GM19238 (cell line): ENCODE results near the gene ITPK1.
A peak's percentile ranks its signal among the peaks of the same experiment; 100 is the strongest.
"Not testable (repeated sequence)": the region's sequence is repeated elsewhere in the genome, so short reads cannot be mapped to it uniquely, and the experiment has no call there.

Experiments used
- DNase-seq: peaks from one replicate; pipeline ENCODE4 v3.0.0; 2011; ENCODE audit warnings: low spot score; ENCODE audit not compliant: insufficient read length

The ITPK1 gene

DNA sequence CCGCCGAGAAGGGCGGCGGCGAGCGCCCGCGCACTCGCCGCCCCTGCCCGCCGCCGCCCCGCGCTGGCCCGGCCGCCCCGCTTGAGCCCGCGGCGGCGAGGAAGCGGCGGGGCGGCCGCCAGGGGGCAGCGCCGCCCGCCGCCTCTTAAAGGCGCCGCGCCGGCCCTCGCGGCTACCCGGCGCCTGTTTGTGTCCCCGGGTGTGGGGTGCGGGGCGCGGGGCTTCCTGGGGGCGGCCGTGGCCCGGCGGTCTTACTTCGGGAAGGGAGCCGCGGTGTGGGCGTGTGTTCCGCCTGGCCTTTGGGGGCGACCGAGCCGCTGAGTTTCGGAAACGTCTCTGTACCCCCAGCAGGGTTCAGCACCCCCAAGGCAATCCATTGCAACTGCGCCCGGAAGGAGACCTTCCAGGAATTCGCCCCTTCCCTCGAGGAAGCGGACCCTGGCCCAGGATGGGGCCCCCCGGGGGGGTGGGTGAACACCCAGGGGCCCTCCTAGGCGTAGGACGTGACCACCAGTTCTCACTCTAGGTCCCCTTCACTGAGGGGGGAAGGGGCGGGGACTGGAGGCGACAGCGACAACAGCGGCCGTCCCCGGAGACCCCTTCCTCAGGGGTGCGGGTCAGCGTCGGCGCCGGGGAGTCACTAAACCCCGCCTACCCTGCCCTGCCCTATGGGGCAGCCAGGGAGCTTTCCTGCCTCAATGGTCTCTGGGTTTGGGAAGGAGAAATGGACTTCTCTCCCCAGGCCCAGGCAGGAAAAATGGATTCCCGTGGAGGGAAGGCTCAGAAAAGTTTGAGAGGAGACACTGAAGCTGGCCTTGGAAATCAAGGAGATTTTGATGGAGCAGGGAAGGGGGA is at the start of gene ITPK1:
Gene ITPK1 (minus strand): TSS at position 105 of the 855 bp plus-strand sequence. CDS start 762 bp downstream, outside the sequence.
- DNase-seq, result peak; percentile 83

DNA sequence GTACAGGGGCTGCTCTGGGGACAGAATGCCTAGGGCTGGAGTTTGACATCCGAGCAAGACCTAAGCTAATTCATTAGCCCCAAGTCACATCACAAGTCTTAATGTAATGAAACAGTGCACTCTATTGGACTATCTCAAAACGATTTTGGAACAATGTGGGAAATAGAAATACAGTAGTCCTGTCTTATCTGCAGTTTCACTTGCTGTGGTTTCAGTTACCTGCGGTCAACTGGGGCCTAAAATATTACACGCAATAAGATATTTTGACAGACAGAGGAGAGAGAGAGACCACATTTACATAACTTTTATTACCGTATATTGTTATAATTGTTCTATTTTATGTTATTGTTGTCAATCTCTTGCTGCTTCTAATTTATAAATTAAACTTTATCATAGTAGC is 47.8 kb upstream of the ITPK1 start:
- no peak for DNase-seq

DNA sequence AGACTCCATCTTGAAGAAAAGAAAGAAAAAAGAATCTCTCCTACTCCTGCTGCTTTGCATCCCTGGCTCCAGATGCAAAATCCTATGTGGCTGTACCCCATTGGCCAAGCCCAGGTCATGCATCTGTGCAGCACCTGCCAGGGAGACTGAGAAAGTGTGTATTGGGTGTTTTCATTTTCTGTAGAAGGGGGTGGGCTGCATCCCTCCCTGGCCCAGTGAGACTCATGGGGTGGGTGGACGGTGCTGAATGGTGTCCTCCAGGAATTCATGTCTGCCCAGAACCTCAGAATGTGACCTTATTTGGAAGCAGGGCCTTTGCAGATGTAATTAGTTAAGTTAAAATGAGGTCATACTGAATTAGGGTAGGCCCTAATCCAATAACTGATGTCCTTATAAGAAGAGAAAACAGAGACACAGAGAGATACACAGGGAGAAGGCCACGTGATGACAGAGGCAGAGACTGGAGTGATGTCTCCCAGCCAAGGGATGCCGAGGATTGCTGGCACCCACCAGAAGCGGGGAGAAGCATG is 45.8 kb upstream of the ITPK1 start:
- DNase-seq, result no peak

DNA sequence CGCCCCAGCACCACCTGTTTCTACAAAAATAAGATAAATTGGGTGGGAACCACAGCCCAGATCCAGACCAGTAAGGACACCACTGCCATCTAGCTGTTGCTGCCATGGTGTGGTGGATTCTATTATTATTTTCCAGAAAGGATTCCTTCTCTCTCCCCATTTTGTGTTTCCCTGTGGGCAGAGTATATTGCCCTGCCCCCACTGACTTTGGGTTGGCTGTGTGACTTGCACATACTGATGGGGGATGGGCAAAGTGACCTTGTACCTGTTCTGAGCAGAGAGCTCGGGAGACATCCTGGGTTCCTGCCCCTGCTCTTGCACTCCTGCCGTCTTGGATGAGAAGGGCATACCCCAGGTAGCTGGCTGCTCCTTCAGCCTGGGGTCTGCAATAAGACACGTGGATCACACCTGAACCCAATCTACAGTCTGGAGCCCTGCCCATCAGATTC is 44.7 kb upstream of the ITPK1 start:
- no peak for DNase-seq

DNA sequence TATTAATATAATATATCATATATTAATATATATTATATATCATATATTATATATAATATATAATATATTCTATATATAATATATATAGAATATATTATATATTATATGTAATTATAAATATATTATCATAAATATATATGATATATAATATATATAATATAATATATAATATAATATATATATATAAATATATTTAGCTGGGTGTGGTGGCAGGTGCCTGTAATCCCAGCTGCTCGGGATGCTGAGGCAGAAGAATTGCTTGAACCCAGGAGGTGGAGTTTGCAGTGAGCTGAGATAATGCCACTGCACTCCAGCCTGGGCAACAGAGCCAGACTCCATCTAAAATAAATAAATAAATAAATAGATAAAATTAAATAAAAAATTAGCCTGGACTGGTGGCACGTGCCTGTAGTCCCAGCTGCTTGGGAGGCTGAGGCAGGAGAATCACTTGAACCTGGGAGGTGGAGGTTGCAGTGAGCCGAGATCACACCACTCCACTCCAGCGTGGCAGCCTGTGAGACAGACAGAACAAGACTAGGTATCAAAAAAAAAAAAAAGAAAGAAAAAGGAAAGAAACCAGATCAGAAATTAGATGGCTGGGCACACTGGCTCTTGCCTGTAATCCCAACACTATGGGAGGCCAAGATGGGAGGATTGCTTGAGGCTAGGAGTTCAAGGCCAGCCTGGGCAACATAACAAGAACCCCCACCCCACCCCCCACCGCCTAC is 44.1 kb upstream of the ITPK1 start:
- DNase-seq, result not testable (repeated sequence)

DNA sequence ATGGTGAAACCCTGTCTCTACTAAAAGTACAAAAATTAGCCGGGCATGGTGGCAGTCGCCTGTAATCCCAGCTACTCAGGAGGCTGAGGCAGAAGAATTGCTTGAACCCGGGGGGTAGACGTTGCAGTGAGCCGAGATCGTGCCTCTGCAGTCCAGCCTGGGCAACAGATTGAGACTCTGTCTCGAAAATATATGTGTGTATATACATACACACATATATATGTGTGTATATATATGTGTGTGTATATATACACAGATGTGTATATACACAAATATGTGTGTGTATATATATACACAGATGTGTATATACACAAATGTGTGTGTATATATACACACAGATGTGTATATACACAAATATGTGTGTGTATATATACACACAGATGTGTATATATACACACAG is 42.6 kb upstream of the ITPK1 start:
- DNase-seq, result not testable (repeated sequence)

DNA sequence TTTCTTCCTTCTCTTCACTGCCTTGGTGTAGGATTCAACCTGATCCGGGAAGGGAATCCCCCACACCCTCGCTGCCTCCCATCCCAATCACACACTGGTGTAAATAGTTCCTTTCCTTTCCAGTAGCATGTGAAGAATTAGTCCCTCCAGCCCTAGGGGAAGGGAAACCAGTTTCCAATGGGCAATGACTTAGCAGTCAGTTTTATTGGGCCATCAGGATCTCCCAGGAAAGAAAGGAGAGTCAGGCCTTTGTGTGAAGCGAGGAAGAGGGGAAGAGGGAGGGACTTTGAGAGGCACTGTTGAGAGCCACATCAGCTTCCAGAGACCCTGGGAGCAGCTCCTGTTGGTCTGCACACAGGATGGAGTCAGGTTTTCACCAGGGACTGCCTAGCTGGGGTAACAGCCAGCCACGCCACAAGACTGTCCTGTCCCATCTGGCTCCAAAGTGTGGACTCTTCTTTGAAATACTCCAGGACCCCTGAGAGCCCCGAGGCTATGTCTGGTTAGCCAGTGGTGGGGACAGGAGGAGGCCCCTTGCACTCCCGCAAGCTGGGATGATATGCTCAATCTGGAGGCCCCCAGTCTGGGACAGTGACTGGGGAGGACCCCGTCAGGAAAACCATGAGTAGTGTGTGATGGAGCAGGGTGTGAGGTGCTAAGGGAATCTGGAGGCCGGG is 41.1 kb upstream of the ITPK1 start:
- no peak for DNase-seq

DNA sequence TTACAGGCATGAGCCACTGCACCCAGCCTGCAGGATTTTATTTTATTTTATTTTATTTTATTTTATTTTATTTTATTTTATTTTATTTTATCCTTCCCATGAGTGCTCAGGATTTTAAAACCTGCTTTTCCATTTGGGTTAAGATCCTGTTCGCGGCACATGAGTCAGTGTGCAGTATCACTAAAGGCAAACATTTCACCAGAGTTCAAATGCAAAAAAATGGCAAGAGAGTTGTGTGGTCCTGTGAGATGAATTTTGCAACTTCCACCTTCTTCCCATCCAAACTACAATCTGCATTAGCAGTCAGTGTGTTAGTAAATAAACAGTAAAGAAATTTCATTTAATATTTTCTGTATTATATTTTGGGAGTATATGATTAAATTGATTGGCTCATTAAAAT is 39.9 kb upstream of the ITPK1 start:
- no peak for DNase-seq

DNA sequence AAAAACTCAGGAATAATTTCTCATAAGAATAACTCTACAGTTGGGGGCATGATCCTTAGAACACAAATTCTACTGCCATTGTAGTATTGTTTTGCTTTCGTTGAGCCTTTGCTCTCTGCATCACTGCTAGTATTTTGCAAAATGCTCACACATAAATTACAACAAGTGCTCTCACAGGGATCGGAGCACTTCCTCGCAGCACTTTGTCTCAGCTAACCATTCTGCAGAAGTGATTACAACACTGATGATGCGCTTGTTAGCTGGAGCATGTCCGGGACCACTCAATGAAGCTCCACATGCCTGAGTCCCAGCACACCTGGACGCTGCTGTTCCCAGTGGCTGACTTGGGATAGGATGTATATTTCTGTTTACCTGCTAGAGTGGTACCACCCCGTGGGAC is 37.4 kb upstream of the ITPK1 start:
- no peak for DNase-seq

DNA sequence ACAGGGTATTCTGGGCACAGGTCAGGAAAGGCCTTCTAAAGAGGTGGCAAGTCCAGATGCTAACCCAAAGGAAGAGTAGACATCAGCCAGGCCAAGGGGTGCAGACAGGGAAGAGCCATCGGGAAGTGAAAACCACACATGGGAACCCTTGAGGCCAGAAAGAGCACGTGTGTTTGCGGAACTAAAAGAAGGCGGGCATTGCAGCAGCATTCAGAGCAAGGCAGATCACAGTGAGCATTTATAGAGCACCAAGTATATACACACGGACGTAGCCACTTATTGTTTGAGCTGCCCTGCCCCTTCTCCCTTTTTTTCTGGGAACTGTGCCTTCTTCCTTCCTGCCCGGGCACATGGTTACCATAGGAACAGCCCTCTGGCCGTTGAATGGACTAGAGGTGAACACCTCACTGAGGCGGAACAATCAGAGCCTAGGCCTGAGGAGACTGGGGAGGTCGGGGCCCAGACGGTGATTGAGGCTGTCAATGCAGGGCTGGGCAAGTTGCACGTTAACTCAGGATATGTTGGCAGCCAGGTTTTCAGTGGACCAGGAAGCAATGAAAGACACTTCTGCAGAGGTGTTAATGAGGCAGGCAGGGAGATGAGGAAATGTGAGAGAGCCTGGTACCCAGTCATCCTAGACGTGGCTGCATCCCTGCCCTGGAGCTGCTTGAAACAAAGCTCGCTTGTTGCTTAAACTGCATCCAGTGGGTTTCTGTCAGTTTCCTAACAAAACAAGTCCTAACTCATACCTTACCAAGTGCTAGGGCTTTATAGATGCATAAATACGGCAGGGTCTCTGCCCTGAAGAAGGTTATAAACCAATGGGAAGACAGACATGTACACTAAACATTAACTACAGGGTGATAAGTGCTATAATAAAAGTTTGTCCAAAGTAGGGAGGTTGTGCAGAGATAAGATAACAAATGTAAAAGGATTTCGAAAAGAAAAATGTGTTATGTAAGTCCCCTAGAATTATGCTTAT is 34.8 kb upstream of the ITPK1 start:
- DNase-seq, result no peak

DNA sequence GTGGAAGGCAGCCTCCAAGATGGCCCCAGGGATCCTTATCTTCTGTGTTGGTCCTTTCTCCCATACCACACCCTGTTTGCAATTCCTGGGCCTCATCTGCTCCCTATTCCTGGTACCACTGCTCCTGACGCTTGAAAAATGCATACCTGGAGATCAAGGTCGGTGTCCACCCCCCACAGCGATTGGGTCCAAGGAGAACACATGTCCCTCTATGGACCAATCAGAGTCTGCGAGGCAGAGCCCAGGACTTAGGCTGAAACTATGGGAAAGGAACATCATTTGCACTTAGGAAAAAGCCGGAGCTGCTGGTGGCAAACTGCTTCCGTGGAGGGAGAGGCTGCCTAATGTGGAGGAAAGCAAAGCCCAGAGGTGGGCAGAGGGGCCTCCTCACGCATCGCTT is 33.3 kb upstream of the ITPK1 start:
- no peak for DNase-seq

DNA sequence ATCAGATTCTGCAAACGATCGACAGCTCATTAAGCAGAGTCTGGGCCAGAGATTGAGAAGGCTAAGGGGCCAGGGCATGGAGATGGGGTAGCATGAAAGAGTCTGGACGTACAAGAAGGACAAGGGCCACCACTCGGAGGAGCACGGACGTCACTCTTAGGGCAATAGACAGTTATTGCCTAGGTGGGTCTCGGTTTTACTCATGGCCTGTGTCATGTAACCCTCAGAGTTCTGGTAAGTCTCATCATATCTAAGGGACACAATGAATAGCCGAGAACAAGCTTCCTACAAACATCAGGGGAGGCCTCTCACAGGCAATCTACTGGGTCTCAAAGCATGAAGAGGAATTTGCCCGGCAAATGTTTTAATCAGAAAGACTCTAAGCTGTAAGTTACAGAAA is 30.4 kb upstream of the ITPK1 start:
- DNase-seq, result no peak

DNA sequence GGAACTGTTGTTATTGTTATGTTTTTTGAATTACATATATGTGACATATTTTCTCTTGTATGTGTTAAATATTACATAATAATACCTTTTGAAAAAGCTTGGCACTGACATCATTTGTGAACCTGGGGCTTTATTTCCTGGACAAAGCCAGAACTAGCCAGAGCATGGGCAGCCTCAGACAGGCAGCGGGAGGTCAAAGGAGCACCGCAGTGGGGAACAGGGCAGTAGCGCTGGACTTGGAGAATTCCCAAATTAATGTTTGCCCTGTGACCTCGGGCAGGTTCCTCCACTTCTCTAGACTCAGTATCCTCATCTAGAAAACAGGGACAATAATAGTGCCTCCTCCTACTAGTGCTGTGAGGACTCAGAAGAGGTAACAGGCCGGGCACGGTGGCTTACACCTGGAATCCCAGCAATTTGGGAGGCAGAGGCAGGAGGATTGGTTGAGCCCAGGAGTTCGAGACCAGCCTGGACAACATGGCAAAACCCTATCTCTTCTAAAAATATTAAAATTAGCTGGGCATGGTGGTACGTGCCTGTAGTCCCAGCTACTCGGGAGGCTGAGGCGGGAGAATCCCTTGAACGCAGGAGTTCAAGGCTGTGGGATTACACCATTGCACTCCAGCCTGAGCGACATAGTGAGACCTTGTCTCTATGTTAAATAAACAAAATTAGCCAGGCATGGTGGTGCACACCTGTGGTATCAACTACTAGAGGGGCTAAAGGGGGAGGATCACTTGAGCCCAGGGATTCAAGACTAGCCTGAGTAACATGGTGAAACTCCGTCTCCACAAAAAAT is 27.3 kb upstream of the ITPK1 start:
- no peak for DNase-seq

DNA sequence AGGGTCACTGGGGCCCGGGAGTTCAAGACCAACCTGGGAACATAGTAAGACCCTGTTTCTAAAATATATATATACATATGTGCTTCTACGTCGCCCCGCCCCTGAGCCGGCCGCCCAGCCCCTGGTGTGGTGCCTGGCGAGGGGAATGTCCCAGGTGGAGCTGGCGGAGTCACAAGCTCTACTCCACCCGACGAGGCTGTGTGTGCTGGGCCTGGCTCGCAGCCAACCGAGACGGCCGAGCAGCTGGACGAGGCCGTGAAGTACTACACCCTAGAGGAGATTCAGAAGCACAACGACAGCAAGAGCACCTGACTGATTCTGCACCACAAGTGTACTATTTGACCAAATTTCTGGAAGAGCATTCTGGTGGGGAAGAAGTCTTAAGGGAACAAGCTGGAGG is 22.1 kb upstream of the ITPK1 start:
- DNase-seq, result no peak

DNA sequence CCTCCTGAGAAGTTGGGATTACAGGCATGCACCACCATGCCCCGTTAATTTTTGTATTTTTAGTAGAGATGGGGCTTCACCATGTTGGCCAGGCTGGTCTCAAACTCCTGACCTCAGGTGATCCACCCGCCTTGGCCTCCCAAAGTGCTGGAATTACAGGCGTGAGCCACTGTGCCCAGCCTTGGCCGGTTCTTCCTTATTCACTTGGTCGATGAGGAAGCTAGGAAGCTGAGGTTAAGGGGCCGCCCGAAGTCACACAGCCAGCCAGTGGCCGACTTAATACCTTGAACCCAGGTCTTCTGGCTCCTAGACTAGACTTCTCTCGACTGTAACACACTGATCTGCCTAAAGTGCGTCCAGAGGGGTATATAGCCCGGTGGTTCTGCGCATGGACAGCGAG is 20.8 kb upstream of the ITPK1 start:
- not testable (repeated sequence) for DNase-seq

DNA sequence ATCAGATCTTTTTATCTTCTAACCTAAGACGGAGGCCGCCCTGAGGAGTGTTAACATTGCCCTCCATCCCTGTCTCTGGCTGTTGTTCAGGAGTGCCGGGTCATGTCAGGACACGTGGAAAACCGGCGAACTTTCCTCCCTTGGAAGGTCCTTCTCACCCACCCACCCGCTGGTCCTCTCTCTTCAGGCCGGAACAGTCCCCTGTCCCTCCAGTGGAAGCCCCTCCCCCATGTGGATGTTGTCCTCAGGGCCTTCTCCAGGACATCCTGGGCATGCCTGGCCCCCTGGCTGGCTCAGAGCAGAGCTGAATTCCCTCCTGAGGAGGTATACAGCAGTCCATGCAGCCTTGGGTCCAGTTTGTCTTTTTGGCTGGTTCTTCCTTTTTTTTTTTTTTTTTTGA is 20.3 kb upstream of the ITPK1 start:
- DNase-seq, result no peak

DNA sequence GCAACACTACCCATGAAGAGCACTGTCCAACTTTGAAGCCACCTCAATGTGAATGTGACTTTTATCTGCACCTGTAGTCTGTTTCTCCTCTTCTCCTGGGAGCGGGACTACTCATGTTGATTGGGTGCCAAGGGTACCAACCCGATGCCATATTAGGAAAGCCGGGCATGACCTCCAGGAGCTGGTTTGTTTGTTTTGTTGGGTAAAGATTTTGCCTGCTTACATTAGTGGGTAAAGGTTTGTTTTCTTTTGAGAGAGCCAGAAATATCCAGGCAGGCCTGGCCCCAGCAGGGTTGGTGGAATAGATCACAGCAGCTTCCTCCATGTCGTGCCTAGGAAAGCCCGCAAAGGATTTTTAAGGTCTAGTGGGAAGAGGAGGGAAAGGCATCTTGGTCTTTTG is 19.7 kb upstream of the ITPK1 start:
- DNase-seq, result no peak

DNA sequence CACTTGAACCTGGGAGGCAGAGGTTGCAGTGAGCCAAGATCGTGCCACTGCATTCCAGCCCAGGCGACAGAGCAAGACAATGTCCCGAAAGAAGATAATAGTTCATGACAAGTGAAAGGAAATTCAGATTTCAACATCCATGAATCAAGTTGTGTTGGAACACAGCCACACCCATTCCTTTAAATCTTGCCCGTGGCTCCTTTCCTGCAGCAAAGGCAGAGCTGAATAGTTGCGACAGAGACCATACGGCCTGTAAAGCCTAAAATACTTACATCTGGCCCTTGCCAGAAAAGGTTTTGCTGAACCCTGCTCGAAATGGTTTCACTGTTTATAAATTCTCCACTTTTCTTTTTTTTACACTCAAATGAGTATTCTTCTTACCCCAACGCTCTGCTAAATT is 17.7 kb upstream of the ITPK1 start:
- DNase-seq, result no peak

DNA sequence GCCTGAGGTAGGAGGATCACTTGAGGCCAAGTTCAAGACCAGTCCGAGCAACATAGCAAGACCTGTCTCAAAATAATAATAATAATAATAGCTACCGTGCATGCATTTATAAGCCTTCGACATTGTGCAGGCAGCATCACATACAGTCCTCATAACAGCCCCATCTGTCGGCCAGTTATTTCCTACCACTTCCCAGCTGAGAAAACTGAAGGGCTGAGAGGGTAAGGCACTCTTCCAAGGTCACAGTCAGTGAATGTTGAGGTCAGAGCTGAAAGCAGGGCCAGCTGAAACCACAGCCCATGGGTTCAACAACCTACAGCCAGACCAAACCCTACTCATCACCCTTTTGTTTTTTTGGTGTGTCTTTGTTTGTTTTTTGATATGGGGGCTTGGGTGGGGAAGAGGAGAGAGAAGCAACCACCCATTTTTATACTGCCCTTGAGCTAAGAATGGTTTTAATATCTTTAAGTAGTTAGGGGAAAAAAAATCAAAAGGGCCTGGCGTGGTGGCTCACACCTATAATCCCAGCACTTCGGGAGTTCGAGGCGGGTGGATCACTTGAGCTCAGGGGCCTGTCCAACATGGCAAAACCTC is 16.8 kb upstream of the ITPK1 start:
- DNase-seq, result no peak
